ENCODE data around the gene TSKU.

DNA sequence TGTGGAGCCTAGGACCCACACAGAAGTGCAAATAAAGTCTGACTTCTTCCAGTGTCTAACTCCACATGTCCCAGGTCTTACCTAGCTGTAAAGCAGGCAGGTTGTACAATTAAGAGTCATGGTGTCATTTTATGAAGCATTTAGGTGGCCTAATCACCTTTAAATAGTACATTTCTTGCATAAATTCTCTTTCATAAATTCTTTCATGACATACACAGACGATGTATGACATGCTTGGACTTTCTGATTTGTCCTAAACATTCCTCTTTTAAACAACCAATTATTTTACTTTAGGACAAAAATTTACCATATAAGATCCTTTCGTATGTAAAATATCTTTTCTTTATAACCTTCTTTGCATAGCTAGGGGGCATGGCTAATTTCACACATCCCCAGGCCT is 31.3 kb downstream of the TSKU start:
- TF ChIP-seq POLR2A (IDR thresholded peaks at IDR 0.05) (no peak), POLR2AphosphoS5 (IDR thresholded peaks at IDR 0.05) (no peak)
- TF ChIP-seq, protein P1, sequence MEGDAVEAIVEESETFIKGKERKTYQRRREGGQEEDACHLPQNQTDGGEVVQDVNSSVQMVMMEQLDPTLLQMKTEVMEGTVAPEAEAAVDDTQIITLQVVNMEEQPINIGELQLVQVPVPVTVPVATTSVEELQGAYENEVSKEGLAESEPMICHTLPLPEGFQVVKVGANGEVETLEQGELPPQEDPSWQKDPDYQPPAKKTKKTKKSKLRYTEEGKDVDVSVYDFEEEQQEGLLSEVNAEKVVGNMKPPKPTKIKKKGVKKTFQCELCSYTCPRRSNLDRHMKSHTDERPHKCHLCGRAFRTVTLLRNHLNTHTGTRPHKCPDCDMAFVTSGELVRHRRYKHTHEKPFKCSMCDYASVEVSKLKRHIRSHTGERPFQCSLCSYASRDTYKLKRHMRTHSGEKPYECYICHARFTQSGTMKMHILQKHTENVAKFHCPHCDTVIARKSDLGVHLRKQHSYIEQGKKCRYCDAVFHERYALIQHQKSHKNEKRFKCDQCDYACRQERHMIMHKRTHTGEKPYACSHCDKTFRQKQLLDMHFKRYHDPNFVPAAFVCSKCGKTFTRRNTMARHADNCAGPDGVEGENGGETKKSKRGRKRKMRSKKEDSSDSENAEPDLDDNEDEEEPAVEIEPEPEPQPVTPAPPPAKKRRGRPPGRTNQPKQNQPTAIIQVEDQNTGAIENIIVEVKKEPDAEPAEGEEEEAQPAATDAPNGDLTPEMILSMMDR (IDR thresholded peaks at IDR 0.05): no peak
